CD14-positive monocyte (primary cell): Measurements from ENCODE around the gene SLC25A22. TPM values are rescaled to one million over a fixed set of nuclear protein-coding genes. Genes with fewer than 3 reads are reported as not detected.

Experiments
- DNase-seq, 3 donors: peaks; one replicate each; pipeline ENCODE4 v3.0.0-alpha.2; 2011 to 2022
- H2AFZ ChIP-seq: 2 replicates; pipeline ENCODE4 v1.6.0; 2012; ENCODE audit warnings: mild to moderate bottlenecking, low read depth, low read length, inconsistent platforms; ENCODE audit not compliant: insufficient read depth, poor library complexity, severe bottlenecking
- H3K27ac ChIP-seq, 2 donors: 1 replicate in 1 of 2; 2 replicates in 1 of 2; pipeline ENCODE4 v1.5.1; 2012 to 2013; ENCODE audit warnings: low read length in 2 of 2, control low read depth in 1 of 2, inconsistent platforms in 1 of 2, low read depth in 1 of 2, mild to moderate bottlenecking in 1 of 2
- H3K27me3 ChIP-seq, 2 donors: one replicate each; pipeline versions ENCODE4 v1.6.0 to v1.6.1; 2011 to 2013; ENCODE audit warnings: low read length in 2 of 2; ENCODE audit not compliant: control insufficient read depth in 2 of 2, insufficient read depth in 2 of 2
- H3K36me3 ChIP-seq, 2 donors: replicated peaks in 1 of 2; 1 replicate in 1 of 2; 2 replicates in 1 of 2; pipeline versions ENCODE4 v1.5.1 to v1.6.1; 2012 to 2013; ENCODE audit warnings: low read length in 2 of 2, control low read depth in 1 of 2, inconsistent platforms in 1 of 2, mild to moderate bottlenecking in 1 of 2; ENCODE audit not compliant: insufficient read depth in 2 of 2, control insufficient read depth in 1 of 2
- H3K4me1 ChIP-seq, 2 donors: 1 replicate in 1 of 2; 2 replicates in 1 of 2; pipeline versions ENCODE4 v1.5.1 to v1.6.1; 2012 to 2013; ENCODE audit warnings: low read length in 2 of 2, control low read depth in 1 of 2, inconsistent platforms in 1 of 2, mild to moderate bottlenecking in 1 of 2, moderate library complexity in 1 of 2; ENCODE audit not compliant: insufficient read depth in 2 of 2, control insufficient read depth in 1 of 2
- H3K4me2 ChIP-seq: replicated peaks from 2 replicates; pipeline ENCODE3; 2012; ENCODE audit warnings: low read length, moderate library complexity, mild to moderate bottlenecking; ENCODE audit not compliant: poor library complexity, severe bottlenecking; ENCODE audit errors: extremely low read depth
- H3K4me3 ChIP-seq, 3 experiments: fragments of 200-600 bp in 1 of 3; sonication (generic) in 1 of 3; replicated peaks in 1 of 3; 1 replicate in 2 of 3; 2 replicates in 1 of 3; pipeline ENCODE4 v1.5.1; 2011 to 2013; ENCODE audit warnings: low read length in 3 of 3, mild to moderate bottlenecking in 3 of 3, control low read depth in 2 of 3, low read depth in 2 of 3, inconsistent platforms in 1 of 3, moderate library complexity in 1 of 3
- H3K79me2 ChIP-seq: 2 replicates; pipeline ENCODE4 v1.6.0; 2012; ENCODE audit warnings: mild to moderate bottlenecking, control low read depth, inconsistent platforms, low read length, moderate library complexity; ENCODE audit not compliant: insufficient read depth
- H3K9ac ChIP-seq: 2 replicates; pipeline ENCODE4 v1.6.0; 2017; ENCODE audit warnings: low read length, mild to moderate bottlenecking; ENCODE audit not compliant: insufficient read depth, poor library complexity, severe bottlenecking
- H3K9me3 ChIP-seq, 2 donors: replicated peaks in 1 of 2; 1 replicate in 1 of 2; 2 replicates in 1 of 2; pipeline versions ENCODE4 v1.5.1 to v1.6.1; 2012 to 2013; ENCODE audit warnings: low read length in 2 of 2, control low read depth in 1 of 2; ENCODE audit not compliant: control insufficient read depth in 1 of 2, insufficient read depth in 1 of 2
- H4K20me1 ChIP-seq: 2 replicates; pipeline ENCODE4 v1.6.0; 2012; ENCODE audit warnings: mild to moderate bottlenecking, low read length, control low read depth, moderate library complexity; ENCODE audit not compliant: insufficient read depth
- H3K27ac Mint-ChIP-seq, 7 donors: one replicate each; pipeline ENCODE4 v1.8.0; 2020; ENCODE audit warnings: mild to moderate bottlenecking in 7 of 7, mixed read lengths in 7 of 7, moderate library complexity in 6 of 7, inconsistent platforms in 2 of 7
- H3K27me3 Mint-ChIP-seq, 3 donors: one replicate each; pipeline ENCODE4 v1.8.0; 2021 to 2022; ENCODE audit warnings: low read depth in 3 of 3, mild to moderate bottlenecking in 3 of 3, mixed read lengths in 3 of 3, moderate library complexity in 3 of 3, inconsistent platforms in 1 of 3
- H3K36me3 Mint-ChIP-seq, 2 donors: one replicate each; pipeline ENCODE4 v1.8.0; 2020; ENCODE audit warnings: mixed read lengths in 2 of 2, inconsistent platforms in 1 of 2, mild to moderate bottlenecking in 1 of 2
- H3K4me1 Mint-ChIP-seq: one replicate; pipeline ENCODE4 v1.8.0; 2020; ENCODE audit warnings: mild to moderate bottlenecking, mixed read lengths
- H3K4me3 Mint-ChIP-seq, 2 donors: one replicate each; pipeline ENCODE4 v1.8.0; 2020; ENCODE audit warnings: mild to moderate bottlenecking in 2 of 2, mixed read lengths in 2 of 2, moderate library complexity in 1 of 2
- H3K9me3 Mint-ChIP-seq, 7 donors: one replicate each; pipeline ENCODE4 v1.8.0; 2020 to 2022; ENCODE audit warnings: mixed read lengths in 7 of 7, mild to moderate bottlenecking in 6 of 7, moderate library complexity in 6 of 7, inconsistent platforms in 2 of 7
- CTCF ChIP-seq: fragments of 200-600 bp; IDR thresholded peaks from one replicate; pipeline ENCODE4 v1.8.0; 2022; ENCODE audit warnings: antibody characterized with exemption, mild to moderate bottlenecking
- WGBS: methylation state at CpG from one replicate; pipeline ENCODE4 v1.1.5; 2013; ENCODE audit warnings: missing lambda C conversion rate; ENCODE audit not compliant: insufficient coverage; 5-methylcytosine and 5-hydroxymethylcytosine counted together
- intact Hi-C, 2 donors: fragments of 100-400 bp; cut with micrococcal nuclease; formaldehyde crosslinking; loops; one replicate each; pipeline versions ENCODE4 v1.15.0 to v1.15.1; 2023
- polyA plus RNA-seq, 3 donors: library from polyadenylated mRNA; depleted of rRNA in 1 of 3; unstranded in 2 of 3; stranded (reverse) in 1 of 3; fragments of 300-500 nt in 2 of 3; fragments of >200 nt in 1 of 3; fragmentation: Illumina TruSeq in 2 of 3; gene quantifications; 1 replicate in 2 of 3; 2 replicates in 1 of 3; pipeline ENCODE4 v1.2.3, GENCODE V29; 2012 to 2021

Gene SLC25A22
- polyA plus RNA-seq, 3 donors, result 4.4 to 20.9 (median 5.6) TPM

GRCh38 chr11:810040-810567 is 12.0 kb upstream of the SLC25A22 start:
- peaks cover 29 to 36% of the 10 kb centered on the region in 2 donors for H3K4me1 ChIP-seq
- peak overlapping the region; percentile 96 for H3K4me2 ChIP-seq
- H3K9ac ChIP-seq, result peak overlapping the region; percentile 91
- Mint-ChIP-seq H3K27ac (peak overlapping the region; percentile 84 to 100 (median 98)), H3K27me3 (no peaks in the 10 kb centered on the region), H3K36me3 (peaks cover 22 to 30% of the 10 kb centered on the region in 2 donors), H3K4me1 (peaks cover 38% of the 10 kb centered on the region), H3K4me3 (peak overlapping the region; percentile 93 to 95), H3K9me3 (peaks cover 0 to 2% (median 0%) of the 10 kb centered on the region in 7 donors)
- intact Hi-C loops, result no loop called here
- peak in 1 of 3 donors; percentile 41 for DNase-seq
- WGBS, result 0% methylated on average over 51 of the region's 55 CpGs
- H3K4me3 ChIP-seq, result peak overlapping the region; percentile 79 to 96 (median 91)
- H3K9me3 ChIP-seq, result no peaks in the 10 kb centered on the region
- H2AFZ ChIP-seq, result peak overlapping the region; percentile 83
- H3K79me2 ChIP-seq, result peaks cover 49% of the 10 kb centered on the region
- no peaks in the 10 kb centered on the region for H3K27me3 ChIP-seq
- H3K36me3 ChIP-seq, result peaks cover 23 to 29% of the 10 kb centered on the region in 2 donors
- H3K27ac ChIP-seq, result peak overlapping the region; percentile 89 to 97
- no peak for TF ChIP-seq CTCF
- H4K20me1 ChIP-seq, result peaks cover 40% of the 10 kb centered on the region

- peak within 1 kb of the TSS; percentile 83 for H2AFZ ChIP-seq
- peak within 1 kb of the TSS; percentile 93 to 95 for H3K4me3 Mint-ChIP-seq
These were observed 11.4 kb upstream of the SLC25A22 start, which contains the start of gene RPLP2 for GRCh38 chr11:809287-810039. TSS of gene RPLP2 (plus strand) at chr11:809967. CDS start at chr11:810235, 268 bp downstream.

More at GRCh38 chr11:809287-810039, 11.4 kb upstream of the SLC25A22 start, which contains the start of gene RPLP2:
- intact Hi-C loops, result loop anchor here (1.0 to 5.0 kb wide), 3 partner anchors 10 to 33 kb away; partner anchors contain the start of genes POLR2L (in 1 of the 2) and TSPAN4 (in 1 of the 2)
- H3K4me1 ChIP-seq, result peaks cover 33 to 40% of the 10 kb centered on the region in 2 donors
- H4K20me1 ChIP-seq, result peaks cover 42% of the 10 kb centered on the region
- Mint-ChIP-seq H3K27me3 (peaks cover 0 to under 1% (median 0%) of the 10 kb centered on the region in 3 donors), H3K36me3 (peaks cover 22 to 30% of the 10 kb centered on the region in 2 donors), H3K9me3 (peaks cover 0 to 2% (median 0%) of the 10 kb centered on the region in 7 donors), H3K4me1 (peaks cover 40% of the 10 kb centered on the region), H3K27ac (peak within 1 kb of the TSS; percentile 96 to 100 (median 98))
- H3K27me3 ChIP-seq, result no peaks in the 10 kb centered on the region
- no peak for TF ChIP-seq CTCF
- H3K36me3 ChIP-seq, result peaks cover 23 to 29% of the 10 kb centered on the region in 2 donors
- no peaks in the 10 kb centered on the region for H3K9me3 ChIP-seq
- peak; percentile 97 to 98 (median 98) for DNase-seq
- H3K4me3 ChIP-seq, result peak within 1 kb of the TSS; percentile 79 to 96 (median 91)
- H3K79me2 ChIP-seq, result peaks cover 50% of the 10 kb centered on the region
- H3K4me2 ChIP-seq, result peak within 1 kb of the TSS; percentile 96
- H3K27ac ChIP-seq, result peak within 1 kb of the TSS; percentile 89 to 97
- WGBS, result under 1% methylated on average over 74 of the region's 81 CpGs
- H3K9ac ChIP-seq, result peak within 1 kb of the TSS; percentile 91
